Measurements from ENCODE around the gene RBM48. TPM values are rescaled to one million over a fixed set of nuclear protein-coding genes. Genes with fewer than 3 reads are reported as not detected.

Gene RBM48
- total RNA-seq, 1 donor from 2014 or later = 11.5 TPM

DNA sequence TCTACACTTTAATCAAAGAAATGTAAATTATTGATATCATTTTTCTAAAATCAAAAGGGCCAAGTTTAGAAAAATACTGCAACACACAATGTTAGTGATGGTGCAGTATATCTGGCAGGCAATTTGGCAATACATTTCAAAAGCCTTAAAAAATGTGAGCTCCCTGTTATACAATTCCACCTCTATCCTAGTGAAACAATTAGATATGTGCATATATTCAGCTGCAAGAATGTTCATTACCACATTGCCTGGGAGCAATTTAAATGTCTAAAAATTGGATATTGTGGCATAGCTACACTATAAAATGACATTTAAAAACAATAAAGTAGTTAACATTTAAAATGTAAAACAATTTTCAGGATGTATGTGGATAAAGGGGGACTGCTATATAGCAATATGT, 40.8 kb upstream of the RBM48 start:
- H3K4me3 ChIP-seq = no peak overlapping the region
- H3K9me3 ChIP-seq = no peaks in the 10 kb centered on the region
- DNase-seq (ENCODE audit: extremely low spot score in 2 of 2) = no peak
- H3K27ac ChIP-seq = no peak overlapping the region
- intact Hi-C loops (cut with DNase I) = no loop called here
- no peaks in the 10 kb centered on the region for H3K4me1 ChIP-seq
- no peaks in the 10 kb centered on the region for H3K27me3 ChIP-seq
- peaks cover 0 to 57% of the 10 kb centered on the region in 2 donors for H3K36me3 ChIP-seq
- TF ChIP-seq POLR2A (IDR thresholded peaks at IDR 0.05) (no peak), POLR2AphosphoS5 (IDR thresholded peaks at IDR 0.05; ENCODE audit: insufficient read depth in 1 of 2, low read depth in 1 of 2) (no peak)
- TF ChIP-seq, protein P1, sequence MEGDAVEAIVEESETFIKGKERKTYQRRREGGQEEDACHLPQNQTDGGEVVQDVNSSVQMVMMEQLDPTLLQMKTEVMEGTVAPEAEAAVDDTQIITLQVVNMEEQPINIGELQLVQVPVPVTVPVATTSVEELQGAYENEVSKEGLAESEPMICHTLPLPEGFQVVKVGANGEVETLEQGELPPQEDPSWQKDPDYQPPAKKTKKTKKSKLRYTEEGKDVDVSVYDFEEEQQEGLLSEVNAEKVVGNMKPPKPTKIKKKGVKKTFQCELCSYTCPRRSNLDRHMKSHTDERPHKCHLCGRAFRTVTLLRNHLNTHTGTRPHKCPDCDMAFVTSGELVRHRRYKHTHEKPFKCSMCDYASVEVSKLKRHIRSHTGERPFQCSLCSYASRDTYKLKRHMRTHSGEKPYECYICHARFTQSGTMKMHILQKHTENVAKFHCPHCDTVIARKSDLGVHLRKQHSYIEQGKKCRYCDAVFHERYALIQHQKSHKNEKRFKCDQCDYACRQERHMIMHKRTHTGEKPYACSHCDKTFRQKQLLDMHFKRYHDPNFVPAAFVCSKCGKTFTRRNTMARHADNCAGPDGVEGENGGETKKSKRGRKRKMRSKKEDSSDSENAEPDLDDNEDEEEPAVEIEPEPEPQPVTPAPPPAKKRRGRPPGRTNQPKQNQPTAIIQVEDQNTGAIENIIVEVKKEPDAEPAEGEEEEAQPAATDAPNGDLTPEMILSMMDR (IDR thresholded peaks at IDR 0.05) = no peak

DNA sequence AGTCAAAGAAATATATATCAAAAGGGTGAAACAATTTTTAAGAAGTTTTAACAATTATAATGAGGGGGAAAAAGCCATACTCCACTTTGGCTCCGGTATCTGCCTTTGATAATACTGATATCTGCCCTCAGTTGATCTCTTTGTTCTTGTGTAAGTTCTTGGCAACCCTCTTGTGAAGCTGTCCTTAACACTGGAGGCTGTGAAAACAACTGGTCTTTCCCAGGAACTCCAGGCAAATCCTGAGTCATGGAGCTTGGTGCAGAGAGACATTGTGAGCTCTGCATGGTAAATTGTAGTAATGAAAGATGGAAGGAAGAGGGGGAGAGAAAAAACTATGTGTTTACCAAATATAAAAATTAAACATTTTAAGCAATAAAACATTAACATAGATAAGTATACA, 39.0 kb upstream of the RBM48 start:
- no peaks in the 10 kb centered on the region for H3K27me3 ChIP-seq
- H3K4me3 ChIP-seq = no peak overlapping the region
- no peaks in the 10 kb centered on the region for H3K4me1 ChIP-seq
- DNase-seq (ENCODE audit: extremely low spot score in 2 of 2) = no peak
- H3K36me3 ChIP-seq = peaks cover 0 to 67% of the 10 kb centered on the region in 2 donors
- intact Hi-C loops (cut with DNase I) = no loop called here
- TF ChIP-seq, protein P1 (IDR thresholded peaks at IDR 0.05) = no peak
- TF ChIP-seq POLR2AphosphoS5 (IDR thresholded peaks at IDR 0.05; ENCODE audit: insufficient read depth in 1 of 2, low read depth in 1 of 2) = no peak
- no peaks in the 10 kb centered on the region for H3K9me3 ChIP-seq
- H3K27ac ChIP-seq = no peak overlapping the region

DNA sequence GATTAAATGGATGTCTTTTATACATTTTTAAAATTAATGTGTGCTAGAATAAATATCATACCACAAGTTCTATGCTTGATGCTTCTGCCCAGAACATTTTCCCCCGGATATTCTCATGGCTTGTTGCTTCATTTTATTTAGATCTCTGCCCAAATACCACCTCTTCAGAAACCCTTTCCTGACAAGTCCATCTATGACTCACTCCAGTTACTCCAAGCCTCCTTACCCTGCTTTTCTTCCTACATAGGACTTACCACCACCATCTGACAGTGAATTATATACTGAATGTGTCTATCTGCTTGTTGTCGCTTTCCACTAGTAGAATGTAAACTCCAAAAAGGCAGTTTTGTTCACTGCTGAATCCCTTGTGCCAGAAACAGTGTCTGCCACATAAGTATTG, 31.7 kb upstream of the RBM48 start:
- intact Hi-C loops (cut with DNase I) = no loop called here
- TF ChIP-seq, protein P1 (IDR thresholded peaks at IDR 0.05) = no peak
- no peak for TF ChIP-seq POLR2A (IDR thresholded peaks at IDR 0.05)
- no peak for TF ChIP-seq POLR2AphosphoS5 (IDR thresholded peaks at IDR 0.05; ENCODE audit: insufficient read depth in 1 of 2, low read depth in 1 of 2)
- no peaks in the 10 kb centered on the region for H3K4me1 ChIP-seq
- no peak for DNase-seq (ENCODE audit: extremely low spot score in 2 of 2)
- H3K4me3 ChIP-seq = no peak overlapping the region
- no peak overlapping the region for H3K27ac ChIP-seq
- peaks cover 0 to 47% of the 10 kb centered on the region in 2 donors for H3K36me3 ChIP-seq
- no peaks in the 10 kb centered on the region for H3K27me3 ChIP-seq
- H3K9me3 ChIP-seq = no peaks in the 10 kb centered on the region

DNA sequence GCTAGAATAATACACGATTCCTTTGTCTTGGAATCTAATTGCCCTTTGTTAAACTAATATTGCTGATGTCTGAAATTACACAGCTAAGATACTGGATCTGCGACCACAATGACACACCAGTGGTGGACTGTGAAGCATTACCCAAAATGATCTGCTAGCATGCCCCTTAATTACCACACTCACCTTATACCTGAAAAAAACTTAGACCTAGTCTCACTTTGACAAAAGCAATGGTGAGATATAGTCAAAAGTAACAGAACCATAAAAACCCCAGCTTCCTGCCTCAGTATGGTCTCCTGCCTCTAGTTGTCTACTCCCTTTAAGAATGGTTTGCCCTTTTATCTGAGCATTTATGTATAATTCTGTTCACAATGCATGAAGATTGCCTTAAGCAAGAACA, 30.0 kb upstream of the RBM48 start:
- H3K36me3 ChIP-seq = peaks cover 0 to 31% of the 10 kb centered on the region in 2 donors
- H3K4me1 ChIP-seq = no peaks in the 10 kb centered on the region
- TF ChIP-seq POLR2AphosphoS5 (IDR thresholded peaks at IDR 0.05; ENCODE audit: insufficient read depth in 1 of 2, low read depth in 1 of 2) (no peak), POLR2A (IDR thresholded peaks at IDR 0.05) (no peak)
- TF ChIP-seq, protein P1 (IDR thresholded peaks at IDR 0.05) = no peak
- no peak overlapping the region for H3K4me3 ChIP-seq
- no peak overlapping the region for H3K27ac ChIP-seq
- no peaks in the 10 kb centered on the region for H3K27me3 ChIP-seq
- DNase-seq (ENCODE audit: extremely low spot score in 2 of 2) = no peak
- intact Hi-C loops (cut with DNase I) = no loop called here
- H3K9me3 ChIP-seq = no peaks in the 10 kb centered on the region

DNA sequence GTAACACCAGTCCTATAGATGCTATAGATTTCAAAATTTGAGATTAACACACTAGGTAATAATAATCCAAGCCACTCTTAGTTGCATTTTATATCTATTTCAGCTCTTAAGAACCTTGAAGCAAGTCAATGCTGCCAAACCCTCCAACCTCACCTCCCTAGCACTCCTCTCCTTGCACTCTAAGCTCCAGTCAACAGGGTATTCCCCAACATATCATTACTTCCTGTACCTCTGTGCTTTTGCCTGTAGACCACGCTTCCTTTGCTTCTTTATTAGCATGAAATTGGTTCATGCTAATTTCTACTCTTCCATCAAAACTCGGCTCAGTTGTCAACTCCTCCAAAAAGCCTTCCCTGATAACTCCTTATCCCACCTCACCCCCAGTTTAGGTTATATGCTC, 24.8 kb upstream of the RBM48 start:
- TF ChIP-seq POLR2AphosphoS5 (IDR thresholded peaks at IDR 0.05; ENCODE audit: insufficient read depth in 1 of 2, low read depth in 1 of 2) = no peak
- TF ChIP-seq, protein P1 (IDR thresholded peaks at IDR 0.05) = no peak
- TF ChIP-seq POLR2A (IDR thresholded peaks at IDR 0.05) = no peak
- Histone ChIP-seq H3K4me1 (no peaks in the 10 kb centered on the region), H3K9me3 (no peaks in the 10 kb centered on the region), H3K36me3 (peaks cover 0 to 34% of the 10 kb centered on the region in 2 donors), H3K27me3 (no peaks in the 10 kb centered on the region), H3K4me3 (no peak overlapping the region), H3K27ac (no peak overlapping the region)
- DNase-seq (ENCODE audit: extremely low spot score in 2 of 2) = no peak
- intact Hi-C loops (cut with DNase I) = no loop called here
